Measurements from ENCODE around the gene ABLIM1. TPM values are rescaled to one million over a fixed set of nuclear protein-coding genes. Genes with fewer than 3 reads are reported as not detected.
A peak's percentile ranks its signal among the peaks of the same experiment; 100 is the strongest.

Gene ABLIM1
- total RNA-seq, 4 donors from 2014 or later, result 122 to 257 (median 138) TPM

- ATAC-seq (ENCODE audit: low FRiP score), result no peak
- no peak for DNase-seq (ENCODE audit: low spot score)
- TF ChIP-seq, protein P1, sequence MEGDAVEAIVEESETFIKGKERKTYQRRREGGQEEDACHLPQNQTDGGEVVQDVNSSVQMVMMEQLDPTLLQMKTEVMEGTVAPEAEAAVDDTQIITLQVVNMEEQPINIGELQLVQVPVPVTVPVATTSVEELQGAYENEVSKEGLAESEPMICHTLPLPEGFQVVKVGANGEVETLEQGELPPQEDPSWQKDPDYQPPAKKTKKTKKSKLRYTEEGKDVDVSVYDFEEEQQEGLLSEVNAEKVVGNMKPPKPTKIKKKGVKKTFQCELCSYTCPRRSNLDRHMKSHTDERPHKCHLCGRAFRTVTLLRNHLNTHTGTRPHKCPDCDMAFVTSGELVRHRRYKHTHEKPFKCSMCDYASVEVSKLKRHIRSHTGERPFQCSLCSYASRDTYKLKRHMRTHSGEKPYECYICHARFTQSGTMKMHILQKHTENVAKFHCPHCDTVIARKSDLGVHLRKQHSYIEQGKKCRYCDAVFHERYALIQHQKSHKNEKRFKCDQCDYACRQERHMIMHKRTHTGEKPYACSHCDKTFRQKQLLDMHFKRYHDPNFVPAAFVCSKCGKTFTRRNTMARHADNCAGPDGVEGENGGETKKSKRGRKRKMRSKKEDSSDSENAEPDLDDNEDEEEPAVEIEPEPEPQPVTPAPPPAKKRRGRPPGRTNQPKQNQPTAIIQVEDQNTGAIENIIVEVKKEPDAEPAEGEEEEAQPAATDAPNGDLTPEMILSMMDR (IDR thresholded peaks at IDR 0.05), result no peak
Observed at GRCh38 chr10:114541797-114542160, 116.3 kb downstream of the ABLIM1 start.

DNA sequence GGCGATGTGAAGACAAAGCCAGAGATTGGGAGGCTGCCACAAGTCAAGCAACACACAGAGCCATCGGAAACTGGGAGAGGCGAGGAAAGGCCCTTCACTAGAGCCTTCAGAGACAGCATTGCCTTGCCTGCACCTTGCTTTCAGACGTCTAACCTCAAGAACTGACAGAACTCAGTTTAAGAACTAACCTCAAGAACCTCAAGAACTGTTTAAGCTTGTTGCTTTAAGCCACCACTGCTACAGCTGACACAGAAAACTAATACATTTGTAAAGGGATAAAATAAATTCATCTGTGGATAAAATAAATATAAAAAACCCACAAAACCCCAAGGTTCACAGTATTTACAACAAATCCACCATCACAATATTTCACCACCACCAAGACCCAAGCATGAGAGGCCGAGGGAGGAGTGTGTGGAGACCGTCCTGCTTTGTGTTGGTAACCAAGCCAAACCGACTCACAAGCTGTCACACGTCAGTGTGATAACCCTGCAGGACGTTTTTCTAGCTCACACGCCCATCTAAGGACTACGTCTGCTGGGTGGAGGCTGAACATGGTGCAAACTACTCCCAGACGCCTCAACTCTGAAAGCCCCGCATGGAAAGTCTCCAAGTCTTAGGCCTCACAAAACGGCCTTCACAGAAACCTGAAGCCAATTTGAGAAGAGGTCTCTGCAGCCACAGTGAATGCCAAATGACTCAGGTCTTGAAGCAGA is 116.8 kb downstream of the ABLIM1 start:
- TF ChIP-seq, protein P1 (IDR thresholded peaks at IDR 0.05), result no peak
- DNase-seq (ENCODE audit: low spot score), result no peak
- ATAC-seq (ENCODE audit: low FRiP score), result peak; percentile 88

DNA sequence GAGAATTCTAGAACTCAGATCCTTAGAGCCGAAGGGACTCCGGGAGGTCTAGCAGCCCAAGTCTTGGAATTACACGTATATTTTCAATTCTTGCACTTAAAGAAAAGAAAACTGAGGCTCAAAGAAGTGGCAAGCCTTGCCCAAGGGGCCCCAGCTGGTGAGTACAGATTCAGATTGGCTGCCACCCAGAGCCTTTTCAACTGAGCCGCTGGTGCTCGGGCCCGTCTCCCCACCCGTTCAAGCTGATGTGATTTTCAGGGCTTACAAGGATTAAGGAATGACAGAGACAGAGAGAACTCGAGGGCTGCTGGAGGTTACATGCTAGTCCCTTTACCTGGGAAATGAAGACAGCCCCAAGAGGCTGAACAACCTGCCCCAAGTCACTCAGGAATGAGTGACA is 117.8 kb downstream of the ABLIM1 start:
- TF ChIP-seq, protein P1 (IDR thresholded peaks at IDR 0.05), result no peak
- ATAC-seq (ENCODE audit: low FRiP score), result no peak

DNA sequence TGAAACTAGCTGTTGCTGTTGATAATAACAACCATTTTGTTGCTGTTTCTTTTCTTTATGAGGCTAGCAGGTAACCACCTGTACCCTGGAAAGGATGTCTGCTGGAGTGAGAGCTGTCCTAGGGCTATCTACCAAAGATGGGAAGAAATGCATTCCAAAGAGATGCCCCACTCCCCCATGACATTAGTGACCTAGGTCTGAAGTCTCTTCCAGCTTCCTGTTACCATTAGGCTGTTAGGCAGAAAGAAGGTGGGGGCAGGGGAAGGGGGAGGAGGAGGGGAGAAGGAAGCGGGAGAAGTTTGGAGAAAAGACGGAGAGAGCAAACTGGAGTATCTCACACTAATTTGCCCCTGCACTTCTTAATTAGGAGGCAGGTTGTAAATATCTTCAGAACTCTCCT is 118.5 kb downstream of the ABLIM1 start:
- TF ChIP-seq, protein P1 (IDR thresholded peaks at IDR 0.05), result no peak
- DNase-seq (ENCODE audit: low spot score) (no peak), ATAC-seq (ENCODE audit: low FRiP score) (no peak)

More for the DNA sequence above, 117.8 kb downstream of the ABLIM1 start:
- no peak for DNase-seq (ENCODE audit: low spot score)

DNA sequence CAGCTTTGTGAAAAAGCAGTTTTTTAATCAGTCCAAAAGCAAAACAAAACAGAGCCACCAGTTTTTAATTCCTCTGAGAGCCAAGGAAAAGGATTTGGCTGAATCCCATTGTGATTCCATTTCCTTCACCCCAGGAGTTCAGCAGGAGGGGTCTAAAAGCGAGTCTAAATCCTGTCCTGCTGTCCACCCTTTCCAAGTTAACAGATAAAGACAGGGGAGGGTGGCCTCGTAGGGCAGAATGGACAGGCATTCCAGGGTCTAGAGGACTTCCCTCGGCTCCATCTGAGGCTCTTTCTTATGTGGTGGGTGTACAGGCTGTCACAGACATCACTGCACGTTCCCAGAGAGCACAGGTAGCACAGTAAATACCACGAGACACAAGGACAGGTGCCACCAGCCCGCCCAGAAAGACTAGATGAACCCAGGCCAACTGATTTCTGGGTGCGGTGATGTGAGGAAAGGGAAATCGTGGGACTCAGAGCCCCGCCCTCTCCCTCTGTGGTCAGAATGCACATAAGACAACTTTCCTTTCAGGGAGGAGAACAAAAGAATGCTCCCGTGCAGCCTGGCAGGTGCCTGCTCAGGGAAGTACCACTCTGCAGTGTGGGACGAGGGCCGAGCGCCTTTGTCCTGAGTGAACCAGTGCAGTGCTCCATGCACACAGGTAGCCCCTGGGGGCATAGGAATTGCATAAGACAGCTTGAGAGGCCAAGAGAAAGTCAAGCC is 119.7 kb downstream of the ABLIM1 start:
- TF ChIP-seq, protein P1 (IDR thresholded peaks at IDR 0.05), result no peak
- no peak for DNase-seq (ENCODE audit: low spot score)
- no peak for ATAC-seq (ENCODE audit: low FRiP score)

DNA sequence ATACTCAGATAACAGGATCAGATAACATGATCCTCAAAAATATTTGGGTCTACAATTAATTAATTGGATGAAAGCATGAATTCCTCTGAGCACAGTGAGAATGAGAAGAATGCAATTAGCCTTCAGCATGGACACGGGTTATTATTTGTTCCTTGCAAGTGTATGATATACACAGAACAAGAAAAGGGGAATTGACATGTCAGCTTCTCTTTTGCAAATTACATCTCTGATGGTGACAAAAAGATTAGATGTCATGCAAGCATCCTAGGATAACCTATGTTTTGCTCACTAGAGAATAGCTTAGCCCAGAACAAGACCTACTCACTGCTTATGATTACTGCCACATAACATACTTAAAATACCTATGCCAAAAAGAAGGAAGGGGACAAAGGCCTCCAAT is 120.3 kb downstream of the ABLIM1 start:
- DNase-seq (ENCODE audit: low spot score), result no peak
- no peak for ATAC-seq (ENCODE audit: low FRiP score)
- TF ChIP-seq, protein P1 (IDR thresholded peaks at IDR 0.05), result no peak

DNA sequence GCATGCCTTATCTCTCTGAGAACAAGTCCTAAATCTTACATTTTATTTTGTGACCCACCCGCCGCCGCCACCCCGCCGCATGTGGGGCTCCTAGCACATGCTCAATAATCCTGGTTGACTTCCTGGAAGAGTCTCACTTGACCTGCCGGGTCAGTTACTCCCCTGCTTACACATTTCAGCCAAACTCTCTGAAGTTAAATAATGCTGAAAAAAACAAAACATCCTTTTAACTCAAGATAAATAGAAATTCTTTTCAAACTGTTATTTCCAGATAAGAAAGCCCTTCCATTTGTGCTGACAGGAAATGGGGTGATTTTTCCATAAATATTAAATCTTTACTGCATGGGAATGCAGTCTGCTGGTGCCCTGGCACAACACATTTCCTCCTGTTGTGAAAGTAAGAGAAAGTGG is 123.5 kb downstream of the ABLIM1 start:
- ATAC-seq (ENCODE audit: low FRiP score), result no peak
- no peak for DNase-seq (ENCODE audit: low spot score)
- TF ChIP-seq, protein P1 (IDR thresholded peaks at IDR 0.05), result no peak

All from omental fat pad (tissue), 4 donors.